ENCODE measurements around the gene TUBGCP2.

TUBGCP2 gene

DNA sequence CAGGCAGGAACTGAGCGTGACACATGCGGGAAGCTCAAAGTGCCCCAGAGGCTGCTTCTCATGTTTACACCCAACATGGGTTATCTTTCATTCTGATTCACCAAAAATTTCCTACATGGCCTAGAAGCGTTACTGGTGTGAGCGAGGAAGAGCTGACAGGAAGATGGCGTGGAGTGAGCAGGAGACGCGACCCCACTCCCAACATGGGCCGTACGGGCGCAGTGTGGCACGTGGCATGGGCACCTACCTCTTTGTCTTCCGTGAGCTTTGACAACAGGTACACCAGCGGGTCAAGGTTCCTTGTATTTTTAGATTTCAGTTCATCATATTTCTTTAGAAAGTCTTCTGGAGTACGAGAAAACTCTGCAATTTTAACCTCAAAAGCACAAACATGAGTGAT, 8.9 kb downstream of the TUBGCP2 start:
- DNase-seq, result no peak

DNA sequence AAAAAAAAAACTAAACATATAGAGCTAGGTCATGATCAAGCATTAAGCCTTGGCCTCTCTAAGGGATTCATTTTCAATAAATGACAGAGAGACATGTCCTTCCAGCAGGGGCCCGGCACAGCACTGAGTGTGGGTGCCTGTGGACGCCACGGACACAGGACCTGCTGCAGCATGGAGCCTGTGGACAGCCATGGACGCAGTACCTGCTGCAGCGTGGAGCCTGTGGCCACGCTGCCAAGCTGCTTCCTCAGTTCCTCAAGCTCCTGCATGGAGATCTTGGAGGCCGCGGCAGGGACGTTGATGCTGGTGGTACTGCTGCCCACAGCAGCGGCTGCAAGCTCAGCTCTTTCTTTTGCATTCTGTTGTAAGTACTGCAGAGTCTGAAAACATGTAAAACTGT, 9.4 kb downstream of the TUBGCP2 start:
- DNase-seq, result no peak

DNA sequence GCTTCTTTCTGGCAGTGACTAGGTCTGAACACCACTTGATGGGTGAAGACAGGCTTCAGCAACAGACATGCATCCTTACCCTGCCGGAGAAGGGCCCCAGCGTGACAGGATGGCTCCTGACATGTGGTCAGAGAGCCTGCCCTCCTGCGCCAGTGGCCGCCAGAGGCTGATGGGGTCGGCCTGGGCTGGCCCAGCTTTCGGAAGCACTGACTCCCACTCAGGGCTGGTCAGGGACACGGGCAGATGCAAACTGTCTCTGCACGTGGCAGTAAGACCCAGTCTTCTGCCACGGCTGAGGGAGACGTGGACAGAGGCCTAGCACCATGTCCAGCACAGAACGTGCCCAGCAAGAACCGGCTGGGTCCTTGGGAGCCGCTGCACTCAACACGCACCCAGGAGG, 10.2 kb downstream of the TUBGCP2 start:
- DNase-seq, result no peak

DNA sequence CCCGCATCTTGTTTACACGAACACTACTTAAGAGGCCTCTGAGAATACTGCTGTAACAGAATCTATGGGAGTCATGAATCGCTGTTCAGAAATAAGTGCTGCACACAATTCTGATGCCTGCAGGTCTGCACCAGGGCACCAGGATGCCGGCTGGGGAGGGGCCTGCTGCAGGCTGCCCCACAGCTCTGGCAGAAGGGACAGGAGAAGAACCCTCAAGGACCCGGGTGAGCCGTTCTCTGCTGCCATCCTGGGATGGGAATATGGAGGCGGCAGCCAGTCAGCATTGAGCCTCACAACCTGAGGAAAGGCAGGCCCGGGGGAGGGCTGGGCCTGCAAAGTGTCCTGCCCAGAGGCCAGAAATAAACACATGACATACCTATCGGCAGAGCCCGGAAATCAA, 11.2 kb downstream of the TUBGCP2 start:
- DNase-seq, result no peak

DNA sequence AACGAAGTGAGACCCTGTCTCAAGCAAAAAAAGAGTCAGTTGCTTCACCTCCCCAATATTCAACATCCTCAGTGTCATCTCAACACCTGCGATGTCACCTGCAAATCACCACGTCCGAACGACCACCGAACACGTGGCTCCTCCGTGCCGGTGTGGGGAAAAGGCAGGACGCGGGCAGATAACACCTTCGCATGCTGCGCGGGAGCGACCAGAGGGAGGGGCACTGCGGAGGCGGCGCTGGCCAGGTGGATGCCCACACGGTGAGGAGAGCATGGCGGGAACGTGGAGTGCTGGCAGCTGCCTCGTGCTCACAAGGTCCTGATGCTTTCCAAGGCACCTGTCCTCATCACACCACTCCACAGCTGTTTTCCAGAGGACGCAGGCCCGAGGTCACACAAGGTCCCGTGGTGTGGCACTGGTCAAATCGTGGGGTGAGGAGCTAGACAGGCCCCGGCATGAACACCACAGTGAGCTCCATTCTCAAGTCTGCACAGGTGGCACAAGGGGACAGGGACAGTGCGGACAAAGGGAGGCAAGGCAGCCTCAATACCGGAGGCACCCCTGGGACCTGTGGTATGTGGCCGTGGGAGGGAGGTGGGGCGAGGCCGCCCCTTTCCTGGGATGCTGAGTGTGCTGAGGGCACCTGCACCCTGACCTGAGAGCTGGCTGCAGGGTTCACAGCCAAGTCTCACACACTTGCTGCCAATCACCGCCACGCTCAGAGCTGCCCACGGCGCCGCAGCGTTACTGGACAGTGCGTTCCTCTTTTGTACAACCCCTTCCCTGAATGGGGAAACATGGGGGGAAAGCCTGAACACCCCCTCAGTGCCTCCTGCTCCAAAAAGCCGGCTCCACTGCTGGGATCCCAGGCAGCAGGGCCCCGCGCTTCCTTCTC, 13.0 kb downstream of the TUBGCP2 start:
- no peak for DNase-seq

DNA sequence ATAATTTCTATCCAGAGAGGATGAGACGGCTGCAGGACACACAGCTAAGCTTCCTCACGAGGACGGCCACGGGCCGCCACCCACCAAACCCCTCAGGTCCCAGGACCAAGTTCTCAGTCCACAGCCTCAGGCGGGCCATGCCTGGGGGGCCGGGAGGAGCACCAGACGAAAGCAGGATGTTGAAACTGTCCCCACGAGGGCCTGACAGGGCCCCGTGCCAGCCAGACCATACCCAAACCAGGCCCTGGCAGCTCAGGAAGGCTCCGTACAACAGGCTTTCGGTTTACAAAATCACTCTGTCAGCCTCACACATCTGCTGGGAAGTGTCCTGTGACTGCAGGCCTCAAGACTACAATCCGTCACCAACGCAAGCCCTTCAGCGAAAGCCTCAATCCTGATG, 14.5 kb downstream of the TUBGCP2 start:
- no peak for DNase-seq

DNA sequence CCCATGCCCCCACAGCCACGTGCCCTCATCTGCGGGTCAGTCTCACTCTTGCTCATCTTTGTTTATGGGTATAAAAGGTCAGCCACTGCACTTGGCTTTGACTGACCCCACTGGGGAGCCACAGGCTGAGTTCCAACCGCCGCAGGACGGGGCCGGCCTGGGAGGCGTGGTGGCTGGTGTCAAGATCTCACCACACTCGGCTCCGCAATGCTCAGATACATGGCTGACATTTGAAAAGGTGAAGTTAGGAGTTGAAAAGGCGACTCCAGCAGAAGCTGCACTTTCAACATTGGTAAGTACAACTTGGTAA, 14.9 kb downstream of the TUBGCP2 start:
- no peak for DNase-seq

DNA sequence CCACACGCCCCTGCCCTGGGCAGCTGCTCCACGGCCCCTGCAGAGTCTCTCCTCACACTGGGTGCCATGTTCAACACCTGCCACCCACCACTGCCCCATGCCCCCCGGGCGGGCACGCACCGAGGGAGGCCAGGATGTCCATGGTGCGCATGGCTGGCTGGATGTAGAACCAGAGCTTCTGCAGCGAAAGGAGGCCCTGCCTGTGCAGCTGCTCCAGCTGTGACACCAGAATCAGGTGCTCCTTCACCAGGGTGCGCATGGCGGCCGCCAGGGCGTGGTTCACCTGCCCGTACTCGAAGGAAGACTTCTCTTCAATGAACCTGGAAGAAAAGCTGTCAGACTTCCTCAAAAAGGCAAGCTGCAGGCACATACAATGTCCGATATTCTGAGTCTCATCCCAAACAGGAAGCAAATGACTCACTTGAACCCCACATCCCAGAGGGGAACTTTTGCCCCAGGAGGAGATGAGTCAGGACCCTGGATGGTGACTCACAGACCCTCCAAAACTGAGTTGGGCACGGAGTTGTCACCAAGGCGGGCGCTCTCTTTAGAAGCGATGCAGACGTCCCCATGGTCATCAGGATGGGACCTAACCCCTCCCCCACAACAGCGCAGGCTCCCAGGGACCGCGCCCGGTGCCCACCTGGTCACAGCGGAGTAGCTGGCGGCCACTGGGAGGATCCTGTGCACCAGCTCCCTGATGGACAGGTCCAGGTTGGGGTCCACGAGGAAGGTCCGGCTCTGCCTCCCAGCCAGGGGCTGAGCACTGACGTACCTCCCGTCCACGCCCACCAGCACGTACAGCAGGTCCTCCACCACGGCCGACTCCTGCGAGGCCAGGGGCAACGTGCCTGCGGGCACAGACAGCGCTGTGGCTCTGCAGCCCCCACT, 15.5 kb downstream of the TUBGCP2 start:
- DNase-seq, result no peak

DNA sequence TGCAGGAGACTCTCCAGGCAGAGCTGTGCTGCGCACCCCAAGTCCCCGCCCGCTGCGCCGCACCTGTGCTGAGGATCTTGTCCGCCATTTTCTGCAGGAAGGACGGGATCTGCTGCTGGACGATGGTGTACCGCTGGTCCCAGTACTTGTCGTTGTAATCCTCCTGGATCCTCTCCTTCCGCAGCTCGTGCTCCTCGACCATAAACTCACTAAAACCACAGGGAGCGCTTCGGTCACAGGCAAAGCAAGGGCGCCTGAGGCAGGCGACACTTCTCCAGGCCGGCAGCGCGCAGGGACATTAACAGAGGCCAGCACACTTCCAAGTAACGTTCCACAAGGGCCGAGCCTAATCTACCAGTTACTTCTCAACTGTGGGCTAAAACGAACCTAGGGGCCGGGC, 18.9 kb downstream of the TUBGCP2 start:
- no peak for DNase-seq

DNA sequence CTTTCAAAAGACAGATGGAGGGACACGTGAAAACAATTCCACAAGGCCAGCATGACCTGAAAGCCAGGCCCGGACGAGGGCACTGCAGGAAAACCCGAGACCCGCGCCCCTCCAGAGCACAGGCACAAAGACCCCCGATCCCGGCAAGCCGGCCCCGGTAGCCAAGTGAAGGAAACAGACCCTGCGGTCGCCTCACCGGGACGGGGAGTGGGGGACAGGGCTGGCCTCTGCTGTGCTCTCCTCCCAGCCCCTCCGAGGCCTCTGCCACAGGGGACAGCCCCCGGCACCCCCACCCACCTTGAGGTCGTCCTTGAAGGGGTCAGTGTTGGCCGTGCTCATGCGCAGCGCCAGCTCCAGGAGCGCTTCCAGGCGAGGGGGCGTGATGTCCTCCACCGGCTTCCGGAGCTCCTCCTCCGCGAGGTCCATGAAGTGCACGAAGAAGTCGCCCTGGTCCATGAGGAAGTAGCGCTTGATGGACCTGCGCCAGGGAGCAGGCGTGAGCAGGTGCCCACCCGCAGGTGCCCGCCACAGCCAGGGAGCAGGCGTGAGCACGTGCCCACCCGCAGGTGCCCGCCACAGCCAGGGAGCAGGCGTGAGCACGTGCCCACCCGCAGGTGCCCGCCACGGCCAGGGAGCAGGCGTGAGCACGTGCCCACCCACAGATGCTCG, 20.7 kb downstream of the TUBGCP2 start:
- no peak for DNase-seq

GRCh38 chr10:133286366-133286765, 22.3 kb downstream of the TUBGCP2 start:
- no peak for DNase-seq

- no peak for DNase-seq
Observed at GRCh38 chr10:133285217-133285616, 23.5 kb downstream of the TUBGCP2 start.

GRCh38 chr10:133283931-133284330, 24.7 kb downstream of the TUBGCP2 start:
- no peak for DNase-seq

DNA sequence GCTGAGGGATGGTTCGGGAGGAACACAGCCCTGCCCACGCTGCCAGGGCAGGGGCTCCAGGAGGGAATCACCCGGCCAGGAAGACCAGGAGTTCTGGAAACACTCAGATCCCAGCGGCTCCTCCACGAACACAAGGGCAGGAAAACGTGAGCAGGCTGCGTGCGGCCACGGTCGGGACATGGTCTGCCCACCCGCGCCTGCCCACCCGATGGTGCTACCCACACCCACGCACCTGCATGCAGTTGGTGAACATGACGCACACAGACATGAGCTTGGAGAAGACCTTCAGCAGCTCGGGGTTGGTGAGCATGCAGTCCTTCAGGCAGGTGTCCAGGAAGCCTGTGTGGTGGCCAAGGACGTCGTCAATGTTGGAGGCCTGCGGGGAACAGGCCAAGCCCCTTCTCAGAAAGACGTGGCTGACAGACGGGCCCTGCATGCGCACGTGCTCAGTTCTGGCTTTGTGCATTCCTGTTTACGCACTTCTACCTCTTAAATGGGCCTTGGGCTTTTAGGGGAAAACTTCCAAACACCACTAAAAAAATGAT, 25.8 kb downstream of the TUBGCP2 start:
- DNase-seq, result no peak

DNA sequence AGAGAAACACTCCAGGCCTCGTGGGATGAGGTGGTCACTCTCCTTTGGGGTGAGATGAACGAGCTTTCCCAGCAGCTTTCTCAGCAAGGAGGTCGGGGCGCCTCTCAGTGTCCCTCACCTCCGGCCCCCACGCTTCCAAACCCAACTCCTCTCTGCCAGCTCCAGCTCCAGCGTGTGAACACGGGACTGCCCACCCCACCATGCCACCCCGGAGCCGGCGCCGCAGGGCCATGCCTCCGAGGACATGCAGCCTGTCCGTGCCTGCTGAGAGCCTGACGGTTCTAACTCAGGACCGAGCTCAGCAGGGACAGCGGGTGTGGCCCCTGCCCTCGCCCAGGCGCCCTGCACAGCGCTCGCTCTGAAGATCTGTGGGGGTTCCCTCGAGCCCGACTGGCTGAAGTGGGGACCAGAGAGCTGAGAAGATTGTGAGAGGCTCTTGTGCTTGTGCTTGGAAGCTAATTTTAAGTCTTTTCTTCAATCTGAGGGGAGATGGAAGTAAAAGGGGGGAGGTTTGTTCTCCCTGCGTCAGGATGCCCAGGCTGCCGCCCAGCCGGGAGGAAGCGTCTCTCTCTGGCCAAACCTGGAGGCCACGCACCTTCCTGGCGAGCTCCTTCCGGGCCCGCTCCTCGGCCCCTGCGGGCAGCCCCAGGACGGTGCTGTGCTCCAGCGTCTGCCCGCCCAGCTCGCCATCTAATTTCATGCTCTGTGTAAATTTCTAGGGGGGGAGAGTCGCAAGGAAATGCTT, 26.9 kb downstream of the TUBGCP2 start:
- no peak for DNase-seq

DNA sequence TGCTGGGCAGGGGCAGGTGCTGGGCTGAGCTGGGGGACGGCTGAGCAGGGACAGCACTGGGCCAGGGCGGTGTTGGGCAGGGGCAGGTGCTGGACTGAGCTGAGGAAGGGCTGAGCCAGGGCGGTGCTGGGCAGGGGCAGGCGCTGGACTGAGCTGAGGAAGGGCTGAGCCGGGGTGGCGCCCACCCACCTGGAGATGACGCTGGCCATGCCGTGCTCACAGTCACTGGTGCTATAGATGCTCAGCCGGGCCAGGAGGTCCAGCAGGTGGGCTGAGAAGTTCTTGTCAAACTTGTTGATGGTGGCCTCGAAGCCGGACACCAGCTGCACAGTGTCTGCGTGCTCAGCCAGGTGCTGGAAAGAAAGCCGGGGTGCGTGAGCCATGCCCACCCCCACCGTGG, 27.6 kb downstream of the TUBGCP2 start:
- DNase-seq, result no peak

- no peak for DNase-seq
Observed at GRCh38 chr10:133280391-133281059, 28.1 kb downstream of the TUBGCP2 start.

GRCh38 chr10:133279326-133280226, 29.1 kb downstream of the TUBGCP2 start:
- no peak for DNase-seq

DNA sequence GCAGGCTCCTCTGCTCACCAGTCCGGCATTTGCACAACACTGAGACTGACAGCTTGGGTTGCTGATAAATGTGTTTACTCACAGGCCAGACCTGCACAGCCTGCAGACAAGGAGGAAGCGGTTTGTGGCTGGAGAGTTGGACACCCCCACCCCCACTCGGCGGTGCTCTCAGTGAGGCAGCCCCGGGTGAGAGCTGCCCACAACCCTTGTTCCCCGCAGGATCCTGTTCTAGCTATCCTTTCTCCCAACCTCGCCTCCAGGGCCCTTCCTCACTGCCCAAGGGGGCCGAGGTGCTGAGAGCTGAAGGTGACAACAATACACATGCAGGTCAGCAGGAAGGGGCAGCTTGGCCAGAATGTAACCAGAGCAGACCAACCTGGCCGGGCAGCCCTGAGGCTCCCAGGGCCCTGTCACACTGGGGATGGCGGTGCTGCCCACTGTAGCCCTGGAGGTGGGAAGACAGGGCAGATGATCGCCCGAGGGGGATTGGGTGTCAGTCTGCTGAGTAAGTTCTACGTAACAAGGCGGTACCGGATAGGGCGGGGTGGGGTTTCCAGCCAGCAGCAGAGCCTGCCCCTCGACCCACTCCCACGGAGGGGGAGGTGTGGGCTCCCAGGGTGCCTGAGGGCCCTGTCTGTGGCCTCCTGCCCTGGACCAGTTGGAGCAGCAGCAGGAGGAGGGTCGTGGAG, 30.0 kb downstream of the TUBGCP2 start:
- peak; percentile 80 for DNase-seq

- peak; percentile 63 for DNase-seq
Observed at GRCh38 chr10:133277993-133278576, 30.6 kb downstream of the TUBGCP2 start.

Data from activated CD8-positive, alpha-beta memory T cell treated with anti-CD3 and anti-CD28 coated beads for 24 hours (primary cell).